Effector memory CD8-positive, alpha-beta T cell (primary cell): Measurements from ENCODE around the gene ARMH1.
A peak's percentile ranks its signal among the peaks of the same experiment; 100 is the strongest.

Experiments
- ATAC-seq: fragments of 150-1000 bp; cut with Tn5 transposase; replicated peaks from 2 replicates; pipeline ENCODE4 v1.10.0; 2021; ENCODE audit warnings: mild to moderate bottlenecking, moderate library complexity
- DNase-seq, 3 experiments: peaks; one replicate each; pipeline ENCODE4 v3.0.0; 2021
- H3K27ac Mint-ChIP-seq, 2 donors: one replicate each; pipeline ENCODE4 v1.8.0; 2022; ENCODE audit warnings: mild to moderate bottlenecking in 2 of 2, mixed read lengths in 2 of 2, moderate library complexity in 2 of 2
- H3K27me3 Mint-ChIP-seq, 2 donors: one replicate each; pipeline ENCODE4 v1.8.0; 2022; ENCODE audit warnings: mixed read lengths in 2 of 2
- H3K36me3 Mint-ChIP-seq: one replicate; pipeline ENCODE4 v1.8.0; 2022; ENCODE audit warnings: mild to moderate bottlenecking, moderate library complexity, mixed read lengths; ENCODE audit not compliant: insufficient read depth
- H3K4me1 Mint-ChIP-seq, 2 donors: one replicate each; pipeline ENCODE4 v1.8.0; 2022; ENCODE audit warnings: low read depth in 2 of 2, mixed read lengths in 2 of 2
- H3K4me3 Mint-ChIP-seq, 2 donors: one replicate each; pipeline ENCODE4 v1.8.0; 2022; ENCODE audit warnings: mild to moderate bottlenecking in 2 of 2, mixed read lengths in 2 of 2, moderate library complexity in 2 of 2
- H3K9me3 Mint-ChIP-seq, 2 donors: one replicate each; pipeline ENCODE4 v1.8.0; 2022; ENCODE audit warnings: mixed read lengths in 2 of 2

Gene ARMH1

GRCh38 chr1:44649788-44650158 is 24.7 kb upstream of the ARMH1 start:
- Mint-ChIP-seq H3K9me3 (no peaks in the 10 kb centered on the region), H3K4me3 (no peak overlapping the region), H3K27ac (no peak overlapping the region), H3K27me3 (no peaks in the 10 kb centered on the region), H3K4me1 (peaks cover 0 to 9% of the 10 kb centered on the region in 2 donors), H3K36me3 (peaks cover 27% of the 10 kb centered on the region)
- ATAC-seq, result no peak
- no peak for DNase-seq

DNA sequence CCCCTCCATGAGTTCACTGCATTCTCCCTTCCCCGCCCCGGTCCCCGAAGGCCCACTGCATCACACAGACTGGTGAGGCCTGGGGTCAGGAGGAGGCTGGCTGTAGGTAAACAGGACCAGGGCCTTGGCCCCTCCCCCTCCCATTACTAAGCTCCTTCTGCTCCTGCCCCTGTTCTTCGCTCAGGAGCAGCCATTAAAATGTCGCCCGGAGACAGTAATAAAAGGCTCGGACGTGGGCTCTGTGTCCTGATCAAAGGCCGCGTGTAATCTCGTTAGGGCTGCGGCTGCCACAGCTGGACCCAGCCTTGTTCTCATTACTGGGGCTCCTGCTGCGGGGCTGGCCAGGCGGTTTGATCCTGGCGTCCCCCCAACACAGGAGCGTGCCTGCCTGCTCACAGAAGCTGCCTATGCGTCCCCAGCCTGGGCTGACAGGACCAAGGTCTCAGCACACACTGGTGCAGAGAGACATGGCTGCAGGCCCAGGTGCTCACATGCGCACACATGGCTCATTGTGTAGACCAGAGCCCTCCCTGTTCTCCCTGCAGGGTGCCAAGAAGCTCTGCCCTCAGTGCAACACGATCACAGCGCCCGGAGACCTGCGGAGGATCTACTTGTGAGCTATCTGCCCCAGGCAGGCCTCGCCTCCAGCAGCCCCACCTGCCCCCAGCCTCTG is 24.2 kb upstream of the ARMH1 start:
- Mint-ChIP-seq H3K36me3 (peaks cover 24% of the 10 kb centered on the region), H3K4me1 (peaks cover 0 to 9% of the 10 kb centered on the region in 2 donors), H3K27me3 (no peaks in the 10 kb centered on the region), H3K27ac (no peak overlapping the region), H3K9me3 (no peaks in the 10 kb centered on the region), H3K4me3 (no peak overlapping the region)
- DNase-seq (no peak), ATAC-seq (no peak)

GRCh38 chr1:44651069-44651468 is 23.4 kb upstream of the ARMH1 start:
- Mint-ChIP-seq H3K27me3 (no peaks in the 10 kb centered on the region), H3K27ac (peak overlapping the region in 1 of 2 donors; percentile 77), H3K36me3 (peaks cover 19% of the 10 kb centered on the region), H3K4me1 (peaks cover 0 to 9% of the 10 kb centered on the region in 2 donors), H3K4me3 (no peak overlapping the region), H3K9me3 (no peaks in the 10 kb centered on the region)
- DNase-seq (no peak), ATAC-seq (no peak)

DNA sequence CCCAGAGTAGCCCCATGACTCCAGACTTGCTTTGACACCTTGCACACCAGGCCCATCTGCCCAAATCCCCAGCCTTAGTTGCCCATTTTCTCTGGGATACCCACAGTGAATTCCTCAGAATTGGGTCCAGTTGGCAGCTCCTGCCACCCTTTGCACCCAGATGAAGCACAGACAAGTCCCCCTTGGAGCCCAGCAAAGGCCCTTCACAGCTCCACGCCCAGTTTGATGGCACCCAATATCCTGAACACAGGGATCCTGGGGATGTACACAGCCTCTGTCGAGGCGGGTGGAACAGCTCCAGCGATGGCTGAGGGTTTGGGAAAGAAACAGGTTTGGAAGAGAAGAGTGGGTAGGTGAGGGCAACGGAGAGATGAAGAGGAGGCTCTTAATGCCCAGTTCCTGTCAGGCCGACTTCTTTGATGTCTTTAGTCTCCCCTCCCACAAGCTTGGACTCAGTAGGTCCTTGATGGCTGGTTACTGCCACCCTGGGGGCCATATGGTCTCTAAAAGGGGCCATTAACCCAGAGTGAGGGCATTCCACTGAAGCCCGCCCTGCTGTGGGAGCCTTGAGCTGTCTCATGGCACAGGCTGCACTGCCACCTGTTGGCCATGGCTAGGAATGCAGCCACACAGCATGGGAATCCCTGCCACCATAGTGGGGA is 21.9 kb upstream of the ARMH1 start:
- ATAC-seq (peak; percentile 96), DNase-seq (peak; percentile 69 to 81 (median 75))
- H3K36me3 Mint-ChIP-seq, result peaks cover 14% of the 10 kb centered on the region
- H3K4me1 Mint-ChIP-seq, result peaks cover 0 to 5% of the 10 kb centered on the region in 2 donors
- no peaks in the 10 kb centered on the region for H3K27me3 Mint-ChIP-seq
- H3K27ac Mint-ChIP-seq, result peak overlapping the region in 1 of 2 donors; percentile 77
- no peaks in the 10 kb centered on the region for H3K9me3 Mint-ChIP-seq
- no peak overlapping the region for H3K4me3 Mint-ChIP-seq

DNA sequence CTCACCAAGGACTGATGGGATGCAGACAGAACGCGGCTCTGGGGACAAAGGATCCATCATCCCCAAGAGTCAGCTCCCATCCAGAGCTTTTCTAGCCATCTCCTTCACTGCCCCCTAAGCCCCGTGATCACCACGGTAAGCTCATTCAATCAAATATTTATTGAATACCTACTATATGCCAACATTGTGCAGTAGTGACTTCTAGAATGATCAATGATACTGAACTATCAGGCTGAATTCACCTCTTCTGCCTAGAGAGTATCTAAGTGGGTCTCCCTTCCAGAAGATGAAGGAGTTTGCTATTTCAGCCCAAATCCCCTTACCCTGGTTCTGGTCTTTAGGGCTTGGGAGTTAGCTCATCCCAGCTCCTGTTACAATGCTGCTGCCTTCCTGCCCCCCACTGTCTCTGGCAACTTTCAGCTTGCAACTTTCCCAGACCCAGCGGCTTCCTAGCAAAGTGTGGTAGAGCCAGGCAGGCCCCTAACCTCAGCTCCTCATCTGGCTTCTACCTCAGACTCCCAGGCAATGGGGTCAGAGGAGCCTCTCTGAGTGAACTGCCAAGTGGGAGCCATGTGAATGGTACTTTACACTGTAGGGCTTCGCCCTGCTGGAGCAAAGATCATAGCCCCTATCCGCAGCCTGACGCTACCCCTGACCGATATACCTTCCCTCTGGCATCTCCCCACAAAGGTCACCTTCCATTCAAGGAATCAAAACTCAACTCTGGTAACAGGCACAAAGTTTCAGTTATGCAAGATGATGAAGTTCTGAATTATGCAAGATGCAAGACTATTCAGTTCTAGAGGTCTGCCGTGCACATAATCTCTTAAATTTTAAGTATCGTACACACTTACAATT is 21.2 kb upstream of the ARMH1 start:
- Mint-ChIP-seq H3K27me3 (no peaks in the 10 kb centered on the region), H3K9me3 (no peaks in the 10 kb centered on the region), H3K27ac (peak overlapping the region in 1 of 2 donors; percentile 30), H3K4me1 (peaks cover 0 to 5% of the 10 kb centered on the region in 2 donors), H3K36me3 (peaks cover 10% of the 10 kb centered on the region), H3K4me3 (no peak overlapping the region)
- ATAC-seq (no peak), DNase-seq (no peak)

DNA sequence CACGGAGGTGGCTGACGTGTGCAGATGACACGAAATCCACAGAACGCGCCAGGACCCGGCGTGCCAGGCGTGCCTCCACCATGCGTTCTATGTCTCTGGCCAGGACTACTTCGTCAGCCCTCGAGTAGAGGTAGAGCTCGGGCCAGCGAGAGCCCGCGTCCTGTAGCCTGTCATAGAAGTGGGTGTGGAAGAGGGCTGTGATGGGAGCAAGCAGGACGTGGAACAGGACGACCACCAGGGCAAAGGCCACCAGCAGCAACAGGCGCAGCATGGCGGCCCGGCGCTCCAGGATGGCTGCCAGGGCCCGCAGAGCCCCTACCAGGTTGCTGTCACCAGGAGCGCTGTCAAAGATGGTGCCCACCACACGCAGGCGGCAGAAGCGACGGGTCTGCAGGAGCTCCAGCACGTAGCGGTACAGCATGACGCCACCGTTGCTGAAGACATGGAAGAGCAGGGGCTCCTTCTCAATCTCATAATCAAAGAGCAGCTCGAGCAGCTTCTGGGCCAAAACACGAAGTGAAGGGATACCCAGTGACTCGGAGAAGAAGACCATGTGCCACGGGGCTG is 19.8 kb upstream of the ARMH1 start:
- H3K27ac Mint-ChIP-seq, result peak overlapping the region in 1 of 2 donors; percentile 59
- peaks cover 0 to 5% of the 10 kb centered on the region in 2 donors for H3K4me1 Mint-ChIP-seq
- ATAC-seq (no peak), DNase-seq (no peak)
- H3K9me3 Mint-ChIP-seq, result no peaks in the 10 kb centered on the region
- peaks cover 6% of the 10 kb centered on the region for H3K36me3 Mint-ChIP-seq
- no peaks in the 10 kb centered on the region for H3K27me3 Mint-ChIP-seq
- no peak overlapping the region for H3K4me3 Mint-ChIP-seq

DNA sequence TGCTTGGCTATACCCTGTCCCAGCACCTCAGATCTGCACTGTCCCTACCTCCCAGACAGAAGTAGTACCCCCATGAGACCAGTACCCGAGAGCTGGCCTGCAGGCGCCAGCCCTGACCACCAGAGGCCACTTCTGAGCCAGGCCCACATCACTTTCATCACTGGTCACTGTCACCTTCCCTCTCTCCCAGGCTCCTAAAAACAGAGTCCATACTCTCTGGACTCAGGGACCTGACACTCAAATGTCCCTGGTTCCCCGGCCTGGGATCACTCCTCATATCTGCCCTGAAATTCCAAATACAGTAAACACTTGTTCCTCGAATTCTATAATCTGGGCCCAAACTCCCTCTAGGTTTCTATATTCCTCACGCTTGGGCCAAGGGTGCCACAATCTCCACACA is 18.9 kb upstream of the ARMH1 start:
- DNase-seq (no peak), ATAC-seq (no peak)
- Mint-ChIP-seq H3K4me3 (no peak overlapping the region), H3K4me1 (peaks cover 0 to 5% of the 10 kb centered on the region in 2 donors), H3K9me3 (no peaks in the 10 kb centered on the region), H3K27me3 (no peaks in the 10 kb centered on the region), H3K36me3 (peaks cover 6% of the 10 kb centered on the region), H3K27ac (no peak overlapping the region)

- Mint-ChIP-seq H3K4me3 (no peak overlapping the region), H3K27me3 (no peaks in the 10 kb centered on the region), H3K9me3 (no peaks in the 10 kb centered on the region), H3K36me3 (peaks cover 3% of the 10 kb centered on the region), H3K4me1 (peaks cover 1 to 2% of the 10 kb centered on the region in 2 donors), H3K27ac (no peak overlapping the region)
- no peak for DNase-seq
- no peak for ATAC-seq
Measured at GRCh38 chr1:44659566-44659965, 14.9 kb upstream of the ARMH1 start.

GRCh38 chr1:44660176-44660575 is 14.3 kb upstream of the ARMH1 start:
- Mint-ChIP-seq H3K4me3 (no peak overlapping the region), H3K9me3 (no peaks in the 10 kb centered on the region), H3K4me1 (peaks cover 4 to 7% of the 10 kb centered on the region in 2 donors), H3K27ac (no peak overlapping the region), H3K36me3 (no peaks in the 10 kb centered on the region), H3K27me3 (no peaks in the 10 kb centered on the region)
- ATAC-seq, result no peak
- DNase-seq, result no peak

GRCh38 chr1:44661781-44662682 is 12.5 kb upstream of the ARMH1 start:
- no peaks in the 10 kb centered on the region for H3K36me3 Mint-ChIP-seq
- no peak overlapping the region for H3K4me3 Mint-ChIP-seq
- peaks cover 4 to 7% of the 10 kb centered on the region in 2 donors for H3K4me1 Mint-ChIP-seq
- H3K9me3 Mint-ChIP-seq, result no peaks in the 10 kb centered on the region
- ATAC-seq, result no peak
- H3K27me3 Mint-ChIP-seq, result no peaks in the 10 kb centered on the region
- DNase-seq, result no peak
- no peak overlapping the region for H3K27ac Mint-ChIP-seq

GRCh38 chr1:44662683-44663030 is 11.9 kb upstream of the ARMH1 start:
- Mint-ChIP-seq H3K9me3 (no peaks in the 10 kb centered on the region), H3K36me3 (no peaks in the 10 kb centered on the region), H3K4me3 (no peak overlapping the region), H3K4me1 (peaks cover 4 to 7% of the 10 kb centered on the region in 2 donors), H3K27ac (no peak overlapping the region), H3K27me3 (no peaks in the 10 kb centered on the region)
- ATAC-seq (no peak), DNase-seq (no peak)

GRCh38 chr1:44663417-44663816 is 11.1 kb upstream of the ARMH1 start:
- H3K36me3 Mint-ChIP-seq, result no peaks in the 10 kb centered on the region

More at GRCh38 chr1:44663417-44663816, 11.1 kb upstream of the ARMH1 start:
- no peak for ATAC-seq
- Mint-ChIP-seq H3K4me3 (no peak overlapping the region), H3K27me3 (no peaks in the 10 kb centered on the region), H3K27ac (peak overlapping the region in 1 of 2 donors; percentile 50), H3K4me1 (peaks cover 4 to 7% of the 10 kb centered on the region in 2 donors), H3K9me3 (no peaks in the 10 kb centered on the region)
- DNase-seq, result no peak
